Panc1 (cell line): ENCODE data around the gene UCMA. TPM values are rescaled to one million over a fixed set of nuclear protein-coding genes. Genes with fewer than 3 reads are reported as not detected.
A peak's percentile ranks its signal among the peaks of the same experiment; 100 is the strongest.

ENCODE experiments used
- ATAC-seq: fragments of 200-7000 bp; cut with Tn5 transposase; 2 replicates; pipeline ENCODE4 v1.9.1; 2020; ENCODE audit warnings: mild to moderate bottlenecking, moderate library complexity
- BruUV-seq: library from RNA; stranded (reverse); fragments of 400-500 nt; replicated peaks from 2 replicates; lab custom pipeline; 2021; lab: Mats Ljungman, UMichigan
- CTCF ChIA-PET: fragments of 300-600 bp; sonication (Branson Sonifier 250); formaldehyde crosslinking; loops from one replicate; lab custom pipeline; 2022; ENCODE audit warnings: antibody characterized with exemption; lab: Charles Lee
- POLR2A ChIA-PET: fragments of 300-600 bp; sonication (Branson Sonifier 250); formaldehyde crosslinking; loops from one replicate; lab custom pipeline; 2022; ENCODE audit warnings: antibody characterized with exemption; lab: Charles Lee
- DNase-seq: peaks from one replicate; pipeline ENCODE4 v3.0.0-alpha.2; 2010; ENCODE audit warnings: low read depth, low spot score
- H3K27ac ChIP-seq: 2 replicates; pipeline ENCODE4 v1.5.1; 2011; ENCODE audit warnings: mild to moderate bottlenecking, low read length, inconsistent platforms
- H3K27me3 ChIP-seq: fragments of 200-500 bp; sonication (Bioruptor generic); 2 replicates; pipeline ENCODE4 v1.6.0; 2014; ENCODE audit warnings: low read length, inconsistent platforms; ENCODE audit not compliant: control insufficient read depth, insufficient read depth
- H3K36me3 ChIP-seq: fragments of 200-500 bp; sonication (Bioruptor generic); 2 replicates; pipeline ENCODE4 v1.5.1; 2014; ENCODE audit warnings: inconsistent platforms, mild to moderate bottlenecking, low read length, moderate library complexity; ENCODE audit not compliant: control insufficient read depth, insufficient read depth
- H3K4me1 ChIP-seq: 2 replicates; pipeline ENCODE4 v1.5.1; 2011; ENCODE audit warnings: inconsistent platforms, mild to moderate bottlenecking, low read length, moderate library complexity; ENCODE audit not compliant: control insufficient read depth, insufficient read depth
- H3K4me3 ChIP-seq, 2 experiments: 2 replicates each; pipeline ENCODE4 v1.5.1; 2011 to 2012; ENCODE audit warnings: low read depth in 2 of 2, low read length in 2 of 2, mild to moderate bottlenecking in 2 of 2, inconsistent platforms in 1 of 2, moderate library complexity in 1 of 2
- H3K9me3 ChIP-seq: fragments of 200-500 bp; sonication (Bioruptor generic); 2 replicates; pipeline ENCODE4 v1.5.1; 2014; ENCODE audit warnings: low read depth, mild to moderate bottlenecking, inconsistent platforms, low read length, moderate library complexity; ENCODE audit not compliant: control insufficient read depth, insufficient read depth
- CTCF ChIP-seq: fragments of 450-650 bp; IDR thresholded peaks from 2 replicates; pipeline ENCODE4 v1.5.1; 2017; ENCODE audit warnings: mild to moderate bottlenecking
- POLR2AphosphoS5 ChIP-seq: IDR thresholded peaks from 2 replicates; pipeline ENCODE4 v1.6.1; 2012; ENCODE audit warnings: mild to moderate bottlenecking, low read depth, low read length, moderate library complexity
- SIN3A ChIP-seq: IDR thresholded peaks from 2 replicates; pipeline ENCODE4 v1.6.1; 2012; ENCODE audit warnings: low read depth, mild to moderate bottlenecking, low read length, moderate library complexity, borderline replicate concordance; ENCODE audit not compliant: insufficient read depth
- TCF7L2 ChIP-seq: IDR thresholded peaks from 2 replicates; pipeline ENCODE4 v1.6.1; 2011; ENCODE audit warnings: mild to moderate bottlenecking, low read depth, low read length, inconsistent platforms
- in situ Hi-C: cut with HindIII; loops from 2 replicates; pipeline ENCODE4 v1.10.0; 2016; ENCODE audit warnings: low sequenced_read_pairs, low pct_unique_long_range_greater_than_20kb
- intact Hi-C: fragments of 100-400 bp; cut with micrococcal nuclease; formaldehyde crosslinking; loops from one replicate; pipeline ENCODE4 v1.10.0; 2022; ENCODE audit not compliant: unreplicated experiment
- total RNA-seq: library from RNA; stranded (reverse); gene quantifications from one replicate; pipeline ENCODE4 v1.2.1, GENCODE V29; 2021; ENCODE audit not compliant: unreplicated experiment
- TF ChIP-seq, protein P1 (sequence below), 2 experiments: IDR thresholded peaks; 2 replicates each; pipeline ENCODE4 v1.6.1; 2011 to 2012; ENCODE audit warnings: low read depth in 2 of 2, control low read depth in 1 of 2, low read length in 1 of 2, mild to moderate bottlenecking in 1 of 2, moderate library complexity in 1 of 2; ENCODE audit not compliant: insufficient read depth in 1 of 2

Gene UCMA
- total RNA-seq, 1 experiment from 2014 or later = not detected

DNA sequence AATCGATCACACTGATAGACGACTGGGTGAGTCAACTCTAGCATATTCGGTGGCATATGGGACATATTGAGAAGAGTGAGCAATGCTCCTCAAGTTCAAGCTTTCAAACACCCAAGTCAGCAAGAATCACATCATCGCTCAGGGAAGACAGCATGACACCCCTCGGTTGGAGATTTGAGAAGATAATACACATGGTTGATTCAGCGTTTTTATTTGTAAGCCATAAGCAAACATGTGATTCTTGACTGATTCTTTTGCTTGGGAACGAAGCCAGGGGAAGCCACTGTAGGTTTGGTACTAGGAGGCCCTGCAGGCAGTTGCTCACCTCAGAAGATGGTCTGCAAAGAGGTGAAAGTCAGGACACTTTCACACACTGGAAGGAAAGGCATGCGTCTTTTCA is 12.6 kb downstream of the UCMA start:
- BruUV-seq = no TSS peak
- Histone ChIP-seq H3K27ac (no peak overlapping the region), H3K4me1 (peaks cover 10% of the 10 kb centered on the region; the same call in 1 of the 2 replicates), H3K9me3 (no peaks in the 10 kb centered on the region), H3K4me3 (no peak overlapping the region), H3K36me3 (no peaks in the 10 kb centered on the region), H3K27me3 (no peaks in the 10 kb centered on the region)
- TF ChIP-seq, protein P1, sequence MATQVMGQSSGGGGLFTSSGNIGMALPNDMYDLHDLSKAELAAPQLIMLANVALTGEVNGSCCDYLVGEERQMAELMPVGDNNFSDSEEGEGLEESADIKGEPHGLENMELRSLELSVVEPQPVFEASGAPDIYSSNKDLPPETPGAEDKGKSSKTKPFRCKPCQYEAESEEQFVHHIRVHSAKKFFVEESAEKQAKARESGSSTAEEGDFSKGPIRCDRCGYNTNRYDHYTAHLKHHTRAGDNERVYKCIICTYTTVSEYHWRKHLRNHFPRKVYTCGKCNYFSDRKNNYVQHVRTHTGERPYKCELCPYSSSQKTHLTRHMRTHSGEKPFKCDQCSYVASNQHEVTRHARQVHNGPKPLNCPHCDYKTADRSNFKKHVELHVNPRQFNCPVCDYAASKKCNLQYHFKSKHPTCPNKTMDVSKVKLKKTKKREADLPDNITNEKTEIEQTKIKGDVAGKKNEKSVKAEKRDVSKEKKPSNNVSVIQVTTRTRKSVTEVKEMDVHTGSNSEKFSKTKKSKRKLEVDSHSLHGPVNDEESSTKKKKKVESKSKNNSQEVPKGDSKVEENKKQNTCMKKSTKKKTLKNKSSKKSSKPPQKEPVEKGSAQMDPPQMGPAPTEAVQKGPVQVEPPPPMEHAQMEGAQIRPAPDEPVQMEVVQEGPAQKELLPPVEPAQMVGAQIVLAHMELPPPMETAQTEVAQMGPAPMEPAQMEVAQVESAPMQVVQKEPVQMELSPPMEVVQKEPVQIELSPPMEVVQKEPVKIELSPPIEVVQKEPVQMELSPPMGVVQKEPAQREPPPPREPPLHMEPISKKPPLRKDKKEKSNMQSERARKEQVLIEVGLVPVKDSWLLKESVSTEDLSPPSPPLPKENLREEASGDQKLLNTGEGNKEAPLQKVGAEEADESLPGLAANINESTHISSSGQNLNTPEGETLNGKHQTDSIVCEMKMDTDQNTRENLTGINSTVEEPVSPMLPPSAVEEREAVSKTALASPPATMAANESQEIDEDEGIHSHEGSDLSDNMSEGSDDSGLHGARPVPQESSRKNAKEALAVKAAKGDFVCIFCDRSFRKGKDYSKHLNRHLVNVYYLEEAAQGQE (IDR thresholded peaks at IDR 0.05; ENCODE audit: insufficient read depth in 1 of 2, low read depth in 2 of 2, low read length in 1 of 2) = no peak
- TF ChIP-seq POLR2AphosphoS5 (no peak), TCF7L2 (no peak), CTCF (no peak), SIN3A (no peak)
- no peak for DNase-seq
- POLR2A ChIA-PET = no interaction called here
- no peak for ATAC-seq
- intact Hi-C loops (loop anchor here (5.0 kb wide), 1 partner anchor 81 kb away; the partner anchor contains the start of gene PHYH), in situ Hi-C loops (no loop called here)
- CTCF ChIA-PET = no interaction called here

DNA sequence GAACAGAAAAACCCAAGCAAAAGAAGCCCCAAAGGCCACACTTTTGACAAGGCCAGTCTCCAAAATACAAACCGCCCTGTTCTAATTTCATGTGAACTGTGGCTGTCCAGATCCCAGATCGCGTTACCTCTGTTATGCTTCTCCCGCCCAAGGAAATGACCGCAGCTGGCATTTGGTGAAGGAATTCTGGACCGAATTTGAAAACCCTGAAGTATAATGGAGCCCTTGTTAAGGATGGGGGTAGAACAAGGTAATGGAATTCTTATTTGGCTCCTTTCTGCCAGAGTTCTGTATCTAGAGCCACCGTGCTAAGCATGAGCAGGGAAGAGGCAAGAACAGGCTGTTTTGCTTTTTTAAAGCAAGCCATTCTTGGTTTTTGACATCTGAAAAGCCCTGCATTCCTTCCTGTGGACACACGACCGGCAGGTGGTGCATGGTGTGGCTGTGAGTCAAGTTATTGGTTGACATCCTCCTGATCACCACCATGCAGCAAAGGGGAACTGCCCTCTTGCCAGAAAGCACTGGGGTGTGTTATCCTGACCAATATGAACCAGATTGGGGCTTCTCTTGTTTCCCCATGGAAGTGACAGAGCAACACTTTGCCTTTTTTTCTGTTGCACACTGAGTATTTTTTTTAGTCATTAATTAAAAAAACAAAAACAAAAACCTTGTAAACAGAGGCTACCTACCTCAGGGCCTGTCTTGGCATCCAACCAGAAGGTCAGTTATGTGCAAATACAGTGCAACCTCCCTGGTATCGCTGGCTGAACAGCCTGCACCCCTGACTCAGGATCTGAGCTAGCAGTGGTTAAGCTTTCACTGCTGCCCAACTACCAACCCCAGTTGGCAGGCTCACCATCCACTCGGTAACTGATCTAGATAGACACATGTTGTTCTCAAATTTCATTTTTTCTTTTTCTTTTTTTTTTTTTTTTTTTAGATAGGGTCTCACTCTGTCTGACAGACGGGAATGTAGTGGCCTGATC is 14.2 kb downstream of the UCMA start:
- DNase-seq = peak; percentile 27

More for the DNA sequence above, 14.2 kb downstream of the UCMA start:
- no TSS peak for BruUV-seq
- ChIA-PET POLR2A (interaction anchor here (1.5 kb wide), 1 partner anchor 83 kb away, joined by 8 read pairs; no protein-coding TSS in a partner anchor), CTCF (interaction anchor here (0.6 to 0.8 kb wide), 2 partner anchors 11 to 82 kb away, joined by 3 to 8 read pairs; no protein-coding TSS in a partner anchor)
- Histone ChIP-seq H3K27me3 (no peaks in the 10 kb centered on the region), H3K36me3 (no peaks in the 10 kb centered on the region), H3K9me3 (no peaks in the 10 kb centered on the region), H3K27ac (0 out of 2 replicates have a peak overlapping the region, but pooled peaks have one; percentile 4), H3K4me3 (peak overlapping the region; percentile 1 to 13; a peak in 2 of 4 replicates), H3K4me1 (peaks cover 10% of the 10 kb centered on the region; the same call in 1 of the 2 replicates)
- in situ Hi-C loops = no loop called here
- ATAC-seq = peak; percentile 94
- TF ChIP-seq TCF7L2 (no peak), CTCF (peak; percentile 58; the same call in 1 of the 2 replicates), SIN3A (no peak)
- intact Hi-C loops = loop anchor here (5.0 kb wide), 1 partner anchor 82 kb away; the partner anchor contains the start of gene PHYH
